ENCODE data around the gene CMIP.

CMIP gene

GRCh38 chr16:81752225-81752875 lies 307.7 kb downstream of the CMIP start:
- H3K27me3 ChIP-seq (replicated peaks; ENCODE audit: control insufficient read depth, insufficient read depth, low read length, poor library complexity, severe bottlenecking) = no peaks in the 10 kb centered on the region
- H3K9me3 ChIP-seq (ENCODE audit: control insufficient read depth, low read length) = no peaks in the 10 kb centered on the region
- H3K4me1 ChIP-seq (ENCODE audit: control insufficient read depth, insufficient read depth, low read length, poor library complexity, severe bottlenecking) = no peaks in the 10 kb centered on the region
- no peak for DNase-seq
- no peaks in the 10 kb centered on the region for H3K36me3 ChIP-seq (ENCODE audit: control insufficient read depth, insufficient read depth, low read length)
- no peak overlapping the region for H3K4me3 ChIP-seq (ENCODE audit: insufficient read depth, low read depth, low read length, poor library complexity, severe bottlenecking)
- no peak overlapping the region for H3K27ac ChIP-seq (ENCODE audit: insufficient read depth, low read length, poor library complexity, severe bottlenecking)

GRCh38 chr16:81752876-81753227 lies 308.2 kb downstream of the CMIP start:
- no peaks in the 10 kb centered on the region for H3K36me3 ChIP-seq (ENCODE audit: control insufficient read depth, insufficient read depth, low read length)
- no peaks in the 10 kb centered on the region for H3K9me3 ChIP-seq (ENCODE audit: control insufficient read depth, low read length)
- H3K4me1 ChIP-seq (ENCODE audit: control insufficient read depth, insufficient read depth, low read length, poor library complexity, severe bottlenecking) = no peaks in the 10 kb centered on the region
- no peak for DNase-seq
- no peaks in the 10 kb centered on the region for H3K27me3 ChIP-seq (replicated peaks; ENCODE audit: control insufficient read depth, insufficient read depth, low read length, poor library complexity, severe bottlenecking)
- no peak overlapping the region for H3K27ac ChIP-seq (ENCODE audit: insufficient read depth, low read length, poor library complexity, severe bottlenecking)
- H3K4me3 ChIP-seq (ENCODE audit: insufficient read depth, low read depth, low read length, poor library complexity, severe bottlenecking) = no peak overlapping the region

GRCh38 chr16:81754858-81755257 lies 310.2 kb downstream of the CMIP start:
- H3K27me3 ChIP-seq (replicated peaks; ENCODE audit: control insufficient read depth, insufficient read depth, low read length, poor library complexity, severe bottlenecking) = no peaks in the 10 kb centered on the region
- no peaks in the 10 kb centered on the region for H3K4me1 ChIP-seq (ENCODE audit: control insufficient read depth, insufficient read depth, low read length, poor library complexity, severe bottlenecking)
- no peaks in the 10 kb centered on the region for H3K36me3 ChIP-seq (ENCODE audit: control insufficient read depth, insufficient read depth, low read length)
- no peaks in the 10 kb centered on the region for H3K9me3 ChIP-seq (ENCODE audit: control insufficient read depth, low read length)
- DNase-seq = no peak
- H3K27ac ChIP-seq (ENCODE audit: insufficient read depth, low read length, poor library complexity, severe bottlenecking) = no peak overlapping the region
- no peak overlapping the region for H3K4me3 ChIP-seq (ENCODE audit: insufficient read depth, low read depth, low read length, poor library complexity, severe bottlenecking)

GRCh38 chr16:81755915-81756614 lies 311.5 kb downstream of the CMIP start:
- no peak for DNase-seq
- Histone ChIP-seq H3K27me3 (replicated peaks; ENCODE audit: control insufficient read depth, insufficient read depth, low read length, poor library complexity, severe bottlenecking) (no peaks in the 10 kb centered on the region), H3K36me3 (ENCODE audit: control insufficient read depth, insufficient read depth, low read length) (no peaks in the 10 kb centered on the region), H3K9me3 (ENCODE audit: control insufficient read depth, low read length) (no peaks in the 10 kb centered on the region), H3K4me1 (ENCODE audit: control insufficient read depth, insufficient read depth, low read length, poor library complexity, severe bottlenecking) (no peaks in the 10 kb centered on the region), H3K4me3 (ENCODE audit: insufficient read depth, low read depth, low read length, poor library complexity, severe bottlenecking) (no peak overlapping the region), H3K27ac (ENCODE audit: insufficient read depth, low read length, poor library complexity, severe bottlenecking) (no peak overlapping the region)

- Histone ChIP-seq H3K27ac (ENCODE audit: insufficient read depth, low read length, poor library complexity, severe bottlenecking) (no peak overlapping the region), H3K9me3 (ENCODE audit: control insufficient read depth, low read length) (no peaks in the 10 kb centered on the region), H3K4me3 (ENCODE audit: insufficient read depth, low read depth, low read length, poor library complexity, severe bottlenecking) (no peak overlapping the region), H3K4me1 (ENCODE audit: control insufficient read depth, insufficient read depth, low read length, poor library complexity, severe bottlenecking) (no peaks in the 10 kb centered on the region), H3K36me3 (ENCODE audit: control insufficient read depth, insufficient read depth, low read length) (no peaks in the 10 kb centered on the region), H3K27me3 (replicated peaks; ENCODE audit: control insufficient read depth, insufficient read depth, low read length, poor library complexity, severe bottlenecking) (no peaks in the 10 kb centered on the region)
- no peak for DNase-seq
Observed at GRCh38 chr16:81756615-81757356, 312.2 kb downstream of the CMIP start.

- Histone ChIP-seq H3K4me1 (ENCODE audit: control insufficient read depth, insufficient read depth, low read length, poor library complexity, severe bottlenecking) (no peaks in the 10 kb centered on the region), H3K36me3 (ENCODE audit: control insufficient read depth, insufficient read depth, low read length) (no peaks in the 10 kb centered on the region)
- no peak for DNase-seq
Observed at GRCh38 chr16:81758376-81758775, 313.8 kb downstream of the CMIP start.

More at GRCh38 chr16:81758376-81758775, 313.8 kb downstream of the CMIP start:
- H3K4me3 ChIP-seq (ENCODE audit: insufficient read depth, low read depth, low read length, poor library complexity, severe bottlenecking) = no peak overlapping the region
- no peak overlapping the region for H3K27ac ChIP-seq (ENCODE audit: insufficient read depth, low read length, poor library complexity, severe bottlenecking)
- H3K27me3 ChIP-seq (replicated peaks; ENCODE audit: control insufficient read depth, insufficient read depth, low read length, poor library complexity, severe bottlenecking) = no peaks in the 10 kb centered on the region
- no peaks in the 10 kb centered on the region for H3K9me3 ChIP-seq (ENCODE audit: control insufficient read depth, low read length)

Measured in effector memory CD4-positive, alpha-beta T cell (primary cell).